NK-92 (cell line): ENCODE results near the gene ZNF346.

ENCODE experiments used
- DNase-seq: peaks from one replicate; lab custom pipeline; 2025; ENCODE audit not compliant: unreplicated experiment; lab: John Stamatoyannopoulos, UW

The ZNF346 gene

DNA sequence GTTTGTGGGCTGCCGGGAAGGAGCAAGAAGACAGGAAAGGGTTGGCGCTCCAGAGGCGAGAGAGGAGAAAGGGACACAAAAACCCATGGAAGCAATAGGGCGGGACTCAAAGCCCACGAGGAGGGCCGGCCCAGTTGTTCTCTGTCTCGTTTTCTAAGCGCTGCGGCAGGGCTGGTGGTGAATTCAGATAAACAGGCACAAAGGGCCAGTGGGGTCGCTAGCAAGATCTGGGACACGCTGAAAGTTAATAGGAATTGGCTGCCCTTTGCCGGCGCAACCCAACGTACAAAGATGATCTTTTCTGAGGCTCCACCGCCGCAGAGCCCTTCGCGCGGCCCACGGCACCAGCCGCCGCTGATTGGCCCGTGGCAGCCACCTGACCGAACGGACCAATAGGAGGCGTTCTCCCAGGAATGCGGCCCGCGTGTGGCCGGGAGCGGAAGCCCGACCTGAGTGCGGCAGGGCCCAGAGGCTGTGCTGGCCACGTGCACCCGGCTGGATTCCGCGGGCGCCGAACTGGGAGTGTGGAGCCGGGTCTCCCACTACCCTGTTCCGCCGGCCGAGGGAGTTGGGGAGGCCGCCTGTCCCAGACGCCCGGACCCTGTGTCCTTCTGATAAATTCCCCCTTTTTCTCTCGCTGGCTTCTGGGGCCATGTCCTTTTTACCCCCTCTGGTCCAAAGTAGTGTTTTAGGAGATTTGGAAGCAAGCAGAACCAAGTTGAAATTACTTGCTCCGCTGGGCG, 94.3 kb downstream of the ZNF346 start:
- no peak for DNase-seq

DNA sequence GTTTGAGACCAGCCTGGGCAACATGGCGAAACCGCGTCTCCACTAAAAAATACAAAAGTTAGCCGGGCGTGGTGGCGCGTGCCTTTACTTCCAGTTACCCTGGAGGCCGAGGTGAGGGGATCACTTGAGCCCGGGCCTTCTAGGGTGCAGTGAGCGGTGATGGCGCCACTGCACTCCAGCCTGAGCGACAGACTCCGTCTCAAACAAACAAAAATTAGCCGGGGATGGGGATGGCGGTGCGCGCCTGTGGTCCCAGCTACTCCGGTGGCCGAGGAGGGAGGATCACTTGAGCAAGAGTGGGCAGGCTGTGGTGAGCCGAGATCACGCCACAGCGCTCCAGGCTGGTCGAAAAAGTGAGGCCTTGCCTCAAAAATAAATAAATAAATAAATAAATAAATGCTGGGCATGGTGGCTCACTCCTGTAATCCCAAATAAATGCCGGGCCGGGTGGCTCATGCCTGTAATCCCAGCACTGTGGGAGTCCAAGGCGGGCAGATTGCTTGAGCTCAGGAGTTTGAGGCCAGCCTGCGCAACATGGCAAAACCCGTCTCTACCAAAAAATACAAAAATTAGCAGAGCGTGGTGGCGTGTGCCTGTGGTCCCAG, 95.0 kb downstream of the ZNF346 start:
- no peak for DNase-seq

DNA sequence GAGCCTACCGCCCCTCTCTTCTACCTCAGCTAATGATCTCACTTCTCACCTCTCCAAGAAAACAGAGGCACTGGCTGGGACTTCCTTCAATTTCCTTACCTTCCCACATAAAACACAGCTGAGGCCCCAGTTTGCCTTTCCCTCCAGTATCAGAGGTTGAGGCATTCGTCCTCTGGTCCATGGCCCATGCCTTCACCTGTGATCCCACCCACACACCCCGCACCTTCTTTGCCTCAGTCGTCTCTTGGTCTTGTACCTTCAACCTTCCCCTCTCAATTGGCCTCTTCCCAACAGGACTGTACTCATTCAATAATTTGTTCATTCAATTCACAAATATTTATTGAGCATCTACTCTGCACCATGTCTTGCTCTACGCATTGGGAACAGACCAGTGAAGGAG, 100.1 kb downstream of the ZNF346 start:
- DNase-seq = no peak

DNA sequence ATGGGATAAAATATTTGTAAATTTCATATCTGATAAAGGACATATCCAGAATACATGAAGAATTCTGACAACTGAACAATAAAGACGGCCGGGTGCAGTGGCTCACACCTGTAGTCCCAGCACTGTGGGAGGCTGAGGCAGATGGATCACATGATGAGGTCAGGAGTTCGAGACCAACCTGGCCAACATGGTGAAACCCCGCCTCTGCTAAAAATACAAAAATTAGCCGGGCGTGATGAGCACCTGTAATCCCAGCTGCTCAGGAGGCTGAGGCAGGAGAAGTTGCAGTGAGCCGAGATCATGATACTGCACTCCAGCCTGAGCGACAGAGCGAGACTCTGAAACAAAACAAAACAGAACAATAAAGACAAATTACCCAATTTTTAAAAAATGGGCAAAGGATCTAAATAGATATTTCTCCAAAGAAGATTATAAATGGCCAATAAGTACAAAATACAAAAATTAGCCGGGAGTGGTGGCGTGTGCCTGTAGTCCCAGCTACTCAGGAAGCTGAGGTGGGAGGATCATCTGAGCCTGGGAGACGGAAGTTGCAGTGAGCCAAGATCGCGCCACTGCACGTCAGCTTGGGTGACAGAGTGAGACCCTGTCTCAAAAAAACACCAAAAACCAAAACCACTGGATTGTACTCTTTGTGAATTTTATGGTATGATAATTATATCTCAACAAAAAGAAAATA, 101.4 kb downstream of the ZNF346 start:
- DNase-seq = no peak

DNA sequence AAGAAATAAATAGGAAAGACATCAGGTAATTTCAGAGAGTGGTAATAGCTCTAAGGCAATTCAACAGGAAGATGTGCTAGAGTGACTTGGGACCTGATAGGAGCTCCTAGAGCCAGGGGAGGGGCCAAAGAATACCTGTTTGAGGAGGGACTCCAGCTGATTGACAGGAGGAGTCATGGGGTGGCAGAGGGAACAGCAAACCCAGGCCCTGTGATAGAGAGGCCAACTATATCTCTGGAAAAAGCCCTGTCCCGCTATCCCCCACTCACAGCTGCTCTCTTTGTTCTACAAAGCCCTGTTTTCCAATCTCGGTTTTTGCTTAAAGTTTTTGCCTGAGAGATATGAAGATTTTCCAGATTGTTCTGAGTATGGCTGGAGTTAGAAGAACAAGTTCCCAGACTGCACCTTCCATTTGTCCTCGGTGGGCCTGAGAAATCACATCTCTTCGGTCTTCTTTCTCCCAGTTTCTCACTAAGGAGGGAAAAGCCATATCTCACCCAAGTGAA, 102.0 kb downstream of the ZNF346 start:
- no peak for DNase-seq

DNA sequence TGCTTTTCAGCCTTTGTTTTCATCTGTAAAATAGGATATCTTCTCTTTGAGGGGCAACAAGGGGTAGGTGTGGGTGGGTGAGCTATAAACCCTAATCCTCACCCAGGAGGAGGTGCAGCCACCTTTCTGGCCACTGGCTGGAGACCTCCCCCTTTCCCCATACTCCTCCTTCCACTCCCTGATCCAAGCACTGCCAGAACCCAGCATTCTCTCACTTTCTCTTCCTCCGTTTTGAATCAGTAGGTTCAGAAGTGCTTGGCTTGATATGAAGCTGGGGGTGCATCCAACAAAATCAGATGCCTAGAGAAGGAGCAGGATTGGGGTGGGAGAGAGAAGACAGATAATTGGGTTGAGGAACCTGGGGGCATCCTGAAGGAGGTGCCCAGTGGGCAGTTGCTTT, 104.3 kb downstream of the ZNF346 start:
- DNase-seq = no peak

DNA sequence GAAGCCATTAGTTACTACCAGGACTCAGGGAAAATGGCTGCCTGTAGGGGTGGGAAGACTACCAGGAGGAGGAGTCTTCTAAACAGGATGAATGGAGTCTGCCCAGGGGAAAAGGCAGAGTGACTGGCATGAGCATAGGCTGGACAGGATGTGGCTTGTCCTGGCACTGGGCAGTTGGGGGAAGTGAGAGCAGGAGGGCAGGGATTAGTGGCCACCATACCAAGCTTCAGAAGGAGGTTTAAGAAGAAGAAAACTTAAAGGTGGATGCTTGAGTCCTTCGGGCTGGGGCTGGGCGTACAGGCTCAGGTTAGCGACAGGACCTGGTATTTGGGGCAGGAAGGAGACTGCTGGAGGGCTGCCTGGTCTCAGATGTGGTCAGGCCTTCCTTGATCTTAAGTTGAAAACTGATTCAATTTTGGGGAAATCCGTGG, 106.1 kb downstream of the ZNF346 start:
- no peak for DNase-seq

DNA sequence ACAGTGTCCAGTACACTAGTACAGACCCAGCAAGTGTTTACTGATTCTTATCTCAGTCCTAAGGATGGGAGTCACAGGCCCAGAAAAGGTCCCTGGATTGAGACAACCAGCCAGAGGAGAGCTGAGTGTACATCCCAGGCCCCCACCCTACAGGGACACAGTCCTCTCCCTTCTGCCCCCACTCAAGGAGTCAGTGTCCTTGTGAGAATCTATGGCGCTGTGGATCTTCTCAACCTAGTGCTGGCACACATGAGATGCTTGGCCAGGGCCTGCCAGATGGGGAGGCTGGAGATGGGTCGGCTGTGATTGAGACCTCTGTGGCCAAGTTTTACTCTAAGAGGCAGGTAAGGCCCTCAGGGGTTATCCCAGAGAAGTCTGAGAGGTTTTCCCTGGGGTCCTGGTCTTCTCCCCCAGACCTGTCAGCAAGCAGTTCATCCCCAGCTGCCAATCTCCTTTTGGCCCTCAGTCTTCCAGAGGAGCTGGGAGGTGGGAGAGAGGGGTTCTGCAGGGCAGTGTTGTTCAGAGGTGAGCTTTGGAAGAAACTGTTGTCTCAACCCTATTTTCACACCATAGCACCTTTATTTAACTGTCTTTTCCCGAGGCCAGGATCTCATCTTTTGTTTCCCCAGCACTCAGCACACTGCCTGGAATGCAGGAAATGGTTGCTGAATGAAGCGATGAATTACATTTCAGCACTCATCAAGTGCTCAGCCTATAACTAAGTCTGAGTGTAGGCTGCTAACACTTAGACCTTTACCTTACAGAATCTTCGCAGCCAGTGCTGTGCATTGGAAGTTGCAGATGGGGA, 107.9 kb downstream of the ZNF346 start:
- no peak for DNase-seq
